ENCODE data around the gene LPAR5.
"Not testable (repeated sequence)": the region's sequence is repeated elsewhere in the genome, so short reads cannot be mapped to it uniquely, and the experiment has no call there.

LPAR5 gene

DNA sequence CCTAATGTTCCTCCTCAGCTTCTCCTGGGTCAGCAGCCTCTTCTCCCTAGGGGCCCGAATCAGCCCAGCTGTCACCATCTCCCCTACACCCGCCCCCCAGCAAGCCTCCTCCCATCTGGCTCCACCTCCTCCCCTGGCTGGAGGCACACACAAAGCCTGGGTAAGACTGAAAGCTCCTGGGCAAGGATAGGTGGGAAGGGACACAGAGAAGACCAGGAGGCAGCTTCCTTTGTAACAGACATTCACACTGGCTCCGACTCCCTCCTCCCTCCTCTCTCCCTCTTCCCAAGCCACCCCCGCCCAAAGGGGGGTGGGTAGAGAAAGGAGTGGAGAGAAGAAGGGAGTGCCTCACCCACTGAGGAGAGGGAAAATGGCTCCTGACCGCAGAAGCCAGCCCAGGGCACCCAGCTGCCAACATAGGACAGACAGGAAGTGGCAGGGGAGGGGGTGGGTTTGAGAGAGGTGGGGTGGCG lies 32.6 kb downstream of the LPAR5 start:
- H3K14ac ChIP-seq (ENCODE audit: low read length in 2 of 2) = no peak overlapping the region
- 41% methylated on average over 2 of the region's 6 CpGs for WGBS

DNA sequence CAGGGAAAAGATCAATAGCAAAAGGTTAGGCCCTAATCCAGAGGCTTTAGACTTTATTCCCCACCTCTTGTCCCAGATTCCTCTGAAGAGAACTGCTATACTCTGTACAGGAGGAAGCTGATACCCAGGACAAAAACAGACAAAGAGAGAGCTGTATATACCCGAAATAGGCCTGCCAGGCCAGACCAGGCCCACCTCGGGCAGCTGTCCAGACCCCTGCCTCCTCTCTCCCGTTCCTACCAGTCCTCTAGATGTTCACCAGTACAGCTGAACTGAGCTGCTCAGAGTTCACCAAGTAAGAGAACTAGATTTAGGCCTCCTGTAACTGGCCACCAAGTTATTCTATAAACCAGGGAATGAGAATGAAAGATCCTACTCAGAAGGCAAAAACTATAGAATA lies 33.2 kb downstream of the LPAR5 start:
- no peaks in the 10 kb centered on the region for H3K27me3 ChIP-seq (ENCODE audit: control insufficient read depth in 1 of 2, insufficient read depth in 1 of 2, low read length in 2 of 2)
- H3K36me3 ChIP-seq (ENCODE audit: control insufficient read depth in 1 of 2, insufficient read depth in 2 of 2, low read depth in 1 of 2, low read length in 2 of 2) = peaks cover 53 to 64% of the 10 kb centered on the region in 2 experiments
- H3K4me1 ChIP-seq (ENCODE audit: control insufficient read depth, insufficient read depth, low read depth, low read length) = peaks cover 17% of the 10 kb centered on the region
- H3K4me2 ChIP-seq (ENCODE audit: low read length, poor library complexity, severe bottlenecking) = no peak overlapping the region
- H4K91ac ChIP-seq (ENCODE audit: low read length) = no peak overlapping the region
- H2BK120ac ChIP-seq (ENCODE audit: low read depth, low read length) = no peak overlapping the region
- no peak for DNase-seq
- H3K27ac ChIP-seq (ENCODE audit: low read length, poor library complexity, severe bottlenecking) = no peak overlapping the region
- no peak overlapping the region for H2BK12ac ChIP-seq (ENCODE audit: low read length in 2 of 2)
- H3K9ac ChIP-seq (ENCODE audit: low read length) = peak overlapping the region; percentile 62
- no peak overlapping the region for H2BK15ac ChIP-seq (ENCODE audit: low read depth, poor library complexity, severe bottlenecking)
- no peak overlapping the region for H2BK5ac ChIP-seq (ENCODE audit: low read depth, low read length, poor library complexity, severe bottlenecking)
- H3K79me1 ChIP-seq (replicated peaks; ENCODE audit: low read length, poor library complexity, severe bottlenecking) = peaks cover 27% of the 10 kb centered on the region
- no peak overlapping the region for H3K18ac ChIP-seq (ENCODE audit: low read depth in 1 of 2, low read length in 2 of 2)
- H3K4ac ChIP-seq (ENCODE audit: low read depth in 1 of 2, low read length in 2 of 2) = no peak overlapping the region
- 84% methylated on average over 3 of the region's 3 CpGs for WGBS
- H3K9me3 ChIP-seq (ENCODE audit: control insufficient read depth, low read length) = no peaks in the 10 kb centered on the region
- peak overlapping the region in 1 of 2 experiments; percentile 59 for H3K4me3 ChIP-seq (ENCODE audit: insufficient read depth in 1 of 2, low read depth in 1 of 2, low read length in 2 of 2)
- H2AFZ ChIP-seq (ENCODE audit: low read depth, low read length) = no peak overlapping the region
- H3K14ac ChIP-seq (ENCODE audit: low read length in 2 of 2) = no peak overlapping the region
- no peak overlapping the region for H3K23ac ChIP-seq (ENCODE audit: low read length in 2 of 2)
- no peak overlapping the region for H4K8ac ChIP-seq (ENCODE audit: low read length)
- H2AK5ac ChIP-seq (ENCODE audit: low read length, severe bottlenecking) = no peak overlapping the region

More for the DNA sequence above, 32.6 kb downstream of the LPAR5 start:
- H3K27me3 ChIP-seq (ENCODE audit: control insufficient read depth in 1 of 2, insufficient read depth in 1 of 2, low read length in 2 of 2) = no peaks in the 10 kb centered on the region
- peak; percentile 35 for DNase-seq
- no peak overlapping the region for H3K18ac ChIP-seq (ENCODE audit: low read depth in 1 of 2, low read length in 2 of 2)
- no peak overlapping the region for H4K8ac ChIP-seq (ENCODE audit: low read length)
- no peak overlapping the region for H3K23ac ChIP-seq (ENCODE audit: low read length in 2 of 2)
- peak overlapping the region; percentile 62 for H3K9ac ChIP-seq (ENCODE audit: low read length)
- H4K91ac ChIP-seq (ENCODE audit: low read length) = no peak overlapping the region
- no peak overlapping the region for H3K4ac ChIP-seq (ENCODE audit: low read depth in 1 of 2, low read length in 2 of 2)
- peak overlapping the region in 1 of 2 experiments; percentile 59 for H3K4me3 ChIP-seq (ENCODE audit: insufficient read depth in 1 of 2, low read depth in 1 of 2, low read length in 2 of 2)
- no peak overlapping the region for H2BK120ac ChIP-seq (ENCODE audit: low read depth, low read length)
- H3K9me3 ChIP-seq (ENCODE audit: control insufficient read depth, low read length) = no peaks in the 10 kb centered on the region
- H3K4me2 ChIP-seq (ENCODE audit: low read length, poor library complexity, severe bottlenecking) = peak overlapping the region; percentile 58
- no peak overlapping the region for H2BK15ac ChIP-seq (ENCODE audit: low read depth, poor library complexity, severe bottlenecking)
- H2AK5ac ChIP-seq (ENCODE audit: low read length, severe bottlenecking) = no peak overlapping the region
- no peak overlapping the region for H2AFZ ChIP-seq (ENCODE audit: low read depth, low read length)
- H3K36me3 ChIP-seq (ENCODE audit: control insufficient read depth in 1 of 2, insufficient read depth in 2 of 2, low read depth in 1 of 2, low read length in 2 of 2) = peaks cover 46 to 58% of the 10 kb centered on the region in 2 experiments
- peaks cover 17% of the 10 kb centered on the region for H3K4me1 ChIP-seq (ENCODE audit: control insufficient read depth, insufficient read depth, low read depth, low read length)
- no peak overlapping the region for H2BK5ac ChIP-seq (ENCODE audit: low read depth, low read length, poor library complexity, severe bottlenecking)
- no peak overlapping the region for H3K27ac ChIP-seq (ENCODE audit: low read length, poor library complexity, severe bottlenecking)
- H2BK12ac ChIP-seq (ENCODE audit: low read length in 2 of 2) = no peak overlapping the region
- peaks cover 24% of the 10 kb centered on the region for H3K79me1 ChIP-seq (replicated peaks; ENCODE audit: low read length, poor library complexity, severe bottlenecking)

DNA sequence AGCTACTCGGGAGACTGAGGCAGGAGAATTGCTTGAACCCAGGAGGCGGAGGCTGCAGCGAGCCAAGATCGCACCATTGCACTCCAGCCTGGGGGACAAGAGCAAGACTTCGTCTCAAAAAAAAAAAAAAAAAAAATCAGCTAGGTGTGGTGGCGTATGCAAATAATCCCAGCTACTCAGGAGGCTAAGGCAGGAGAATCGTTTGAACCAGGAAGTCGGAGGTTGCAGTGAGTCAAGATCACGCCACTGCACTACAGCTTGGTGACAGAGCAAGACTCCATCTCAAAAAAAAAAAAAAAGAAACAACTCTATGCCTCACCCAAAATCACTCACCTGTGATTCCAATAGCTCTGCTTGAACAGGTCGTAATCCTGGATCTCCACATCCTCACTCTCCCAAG lies 40.1 kb downstream of the LPAR5 start:
- H3K9ac ChIP-seq (ENCODE audit: low read length); H4K8ac ChIP-seq (ENCODE audit: low read length); H3K4ac ChIP-seq (ENCODE audit: low read depth in 1 of 2, low read length in 2 of 2); H2BK5ac ChIP-seq (ENCODE audit: low read depth, low read length, poor library complexity, severe bottlenecking); DNase-seq; H2BK120ac ChIP-seq (ENCODE audit: low read depth, low read length); H3K18ac ChIP-seq (ENCODE audit: low read depth in 1 of 2, low read length in 2 of 2); H3K4me2 ChIP-seq (ENCODE audit: low read length, poor library complexity, severe bottlenecking); H2BK15ac ChIP-seq (ENCODE audit: low read depth, poor library complexity, severe bottlenecking); H3K27ac ChIP-seq (ENCODE audit: low read length, poor library complexity, severe bottlenecking); H2AFZ ChIP-seq (ENCODE audit: low read depth, low read length); H3K9me3 ChIP-seq (ENCODE audit: control insufficient read depth, low read length); H3K4me3 ChIP-seq (ENCODE audit: insufficient read depth in 1 of 2, low read depth in 1 of 2, low read length in 2 of 2); H2BK12ac ChIP-seq (ENCODE audit: low read length in 2 of 2); H2AK5ac ChIP-seq (ENCODE audit: low read length, severe bottlenecking); H3K14ac ChIP-seq (ENCODE audit: low read length in 2 of 2); H3K23ac ChIP-seq (ENCODE audit: low read length in 2 of 2); H3K27me3 ChIP-seq (ENCODE audit: control insufficient read depth in 1 of 2, insufficient read depth in 1 of 2, low read length in 2 of 2); H3K4me1 ChIP-seq (ENCODE audit: control insufficient read depth, insufficient read depth, low read depth, low read length); H4K91ac ChIP-seq (ENCODE audit: low read length): not testable (repeated sequence)
- Histone ChIP-seq H3K36me3 (ENCODE audit: control insufficient read depth in 1 of 2, insufficient read depth in 2 of 2, low read depth in 1 of 2, low read length in 2 of 2) (peaks cover 76 to 90% of the 10 kb centered on the region in 2 experiments), H3K79me1 (replicated peaks; ENCODE audit: low read length, poor library complexity, severe bottlenecking) (peaks cover 39% of the 10 kb centered on the region)
- WGBS = 94% methylated on average over 10 of the region's 10 CpGs

DNA sequence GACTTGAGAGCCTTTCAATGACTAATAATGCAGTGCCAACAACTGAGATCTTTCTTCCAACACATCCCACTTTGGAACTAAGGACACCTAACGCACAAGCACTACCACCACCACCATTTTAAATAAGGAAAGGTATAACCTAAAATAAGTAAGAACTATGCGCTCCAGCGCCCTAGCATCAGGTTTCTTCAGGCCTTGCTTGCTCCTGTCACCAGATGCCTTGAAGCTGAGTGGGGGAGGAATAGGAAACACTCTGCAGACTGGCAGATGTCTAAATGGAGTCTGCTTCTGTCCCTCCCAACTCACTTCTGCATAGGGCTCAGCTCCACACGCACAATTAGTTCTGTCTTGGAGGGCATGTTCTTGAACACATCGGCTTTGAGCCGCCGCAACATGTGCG lies 43.7 kb downstream of the LPAR5 start:
- Histone ChIP-seq H3K4me3 (ENCODE audit: insufficient read depth in 1 of 2, low read depth in 1 of 2, low read length in 2 of 2) (no peak overlapping the region), H3K14ac (ENCODE audit: low read length in 2 of 2) (no peak overlapping the region), H3K27ac (ENCODE audit: low read length, poor library complexity, severe bottlenecking) (no peak overlapping the region), H2BK15ac (ENCODE audit: low read depth, poor library complexity, severe bottlenecking) (no peak overlapping the region), H3K36me3 (ENCODE audit: control insufficient read depth in 1 of 2, insufficient read depth in 2 of 2, low read depth in 1 of 2, low read length in 2 of 2) (peaks cover 72 to 90% of the 10 kb centered on the region in 2 experiments), H3K27me3 (ENCODE audit: control insufficient read depth in 1 of 2, insufficient read depth in 1 of 2, low read length in 2 of 2) (no peaks in the 10 kb centered on the region), H3K9me3 (ENCODE audit: control insufficient read depth, low read length) (no peaks in the 10 kb centered on the region), H3K9ac (ENCODE audit: low read length) (no peak overlapping the region), H2AK5ac (ENCODE audit: low read length, severe bottlenecking) (no peak overlapping the region), H3K79me1 (replicated peaks; ENCODE audit: low read length, poor library complexity, severe bottlenecking) (peaks cover 39% of the 10 kb centered on the region), H2AFZ (ENCODE audit: low read depth, low read length) (no peak overlapping the region), H4K91ac (ENCODE audit: low read length) (no peak overlapping the region), H3K4me1 (ENCODE audit: control insufficient read depth, insufficient read depth, low read depth, low read length) (no peaks in the 10 kb centered on the region), H3K23ac (ENCODE audit: low read length in 2 of 2) (no peak overlapping the region), H2BK120ac (ENCODE audit: low read depth, low read length) (no peak overlapping the region), H3K4ac (ENCODE audit: low read depth in 1 of 2, low read length in 2 of 2) (no peak overlapping the region), H3K18ac (ENCODE audit: low read depth in 1 of 2, low read length in 2 of 2) (no peak overlapping the region), H3K4me2 (ENCODE audit: low read length, poor library complexity, severe bottlenecking) (no peak overlapping the region), H2BK12ac (ENCODE audit: low read length in 2 of 2) (no peak overlapping the region), H2BK5ac (ENCODE audit: low read depth, low read length, poor library complexity, severe bottlenecking) (no peak overlapping the region), H4K8ac (ENCODE audit: low read length) (no peak overlapping the region)
- no peak for DNase-seq
- 97% methylated on average over 7 of the region's 8 CpGs for WGBS
